ENCODE data around the gene SSH3. TPM values are rescaled to one million over a fixed set of nuclear protein-coding genes. Genes with fewer than 3 reads are reported as not detected.
A peak's percentile ranks its signal among the peaks of the same experiment; 100 is the strongest.

SSH3 gene
- total and polyA plus RNA-seq, 2 of the 8 experiments (the other 6 are each of a cell fraction or from before 2014, with no cell fraction given) = 16.9 to 19.8 TPM

- ChIA-PET POLR2A (ENCODE audit: partially characterized antibody) (interaction anchor here (0.9 to 7.9 kb wide), 12 partner anchors 9 to 113 kb away, joined by 3 to 106 read pairs (median 7); partner anchors contain the start of genes GRK2 and SSH3), CTCF (ENCODE audit: partially characterized antibody) (interaction anchor here (1.0 to 5.9 kb wide), 12 partner anchors 10 to 234 kb away, joined by 3 to 47 read pairs (median 6); partner anchors contain the start of gene SSH3)
- peak overlapping the region; percentile 58 to 85 (median 72) for H3K4me3 ChIP-seq (ENCODE audit: extremely low read depth in 1 of 4, insufficient read depth in 2 of 4, low read depth in 3 of 4, low read length in 4 of 4)
Measured at GRCh38 chr11:67288198-67288451, 15.2 kb upstream of the SSH3 start.

More at GRCh38 chr11:67288198-67288451, 15.2 kb upstream of the SSH3 start:
- Histone ChIP-seq H2BK5ac (ENCODE audit: low read depth, low read length) (peak overlapping the region; percentile 95; the same call in 1 of the 2 replicates), H3K27me3 (replicated peaks in 1 of 4; ENCODE audit: control insufficient read depth in 3 of 4, extremely low read depth in 1 of 4, insufficient read depth in 3 of 4, low read length in 3 of 4) (no peaks in the 10 kb centered on the region), H3K23me2 (ENCODE audit: low read depth, low read length) (peaks cover 7% of the 10 kb centered on the region; the same call in 1 of the 2 replicates), H3K79me2 (ENCODE audit: control insufficient read depth in 1 of 2, insufficient read depth in 2 of 2, low read length in 2 of 2) (no peaks in the 10 kb centered on the region; a peak in 1 of 4 replicates), H3K9ac (replicated peaks in 1 of 4; ENCODE audit: extremely low read depth in 1 of 4, low read depth in 3 of 4, low read length in 3 of 4) (peak overlapping the region in 3 of 4 experiments; percentile 1 to 76 (median 54); a peak in 4 of 7 replicates), H2BK20ac (ENCODE audit: low read length) (peak overlapping the region; percentile 21; the same call in 1 of the 2 replicates), H4K91ac (replicated peaks; ENCODE audit: insufficient read length, low read length) (peak overlapping the region; percentile 98), H2BK15ac (ENCODE audit: low read length) (0 out of 2 replicates have a peak overlapping the region, but pooled peaks have one; percentile 36), H3K27ac (ENCODE audit: low read depth, low read length) (peak overlapping the region; percentile 86), H3K9me3 (ENCODE audit: insufficient read depth in 2 of 2, low read depth in 1 of 2, low read length in 1 of 2) (no peaks in the 10 kb centered on the region), H2AFZ (ENCODE audit: low read length) (0 out of 2 replicates have a peak overlapping the region, but pooled peaks have one; percentile 13), H3K14ac (ENCODE audit: insufficient read length) (no peak overlapping the region), H3K79me1 (ENCODE audit: low read depth, low read length) (no peaks in the 10 kb centered on the region; the same call in 1 of the 2 replicates), H3K36me3 (ENCODE audit: control insufficient read depth in 2 of 4, insufficient read depth in 4 of 4, low read length in 3 of 4) (peaks cover 3 to 23% (median 8%) of the 10 kb centered on the region in 4 experiments; a peak in 6 of 8 replicates), H2BK12ac (ENCODE audit: low read depth, low read length) (peak overlapping the region; percentile 68; the same call in 1 of the 2 replicates), H2BK120ac (replicated peaks; ENCODE audit: low read depth, low read length) (no peak overlapping the region), H4K5ac (ENCODE audit: insufficient read length, low read depth, low read length) (peak overlapping the region; percentile 83), H2AK5ac (ENCODE audit: low read depth, low read length) (peak overlapping the region; percentile 89; the same call in 1 of the 2 replicates), H3K23ac (ENCODE audit: insufficient read length) (no peak overlapping the region), H3K4ac (replicated peaks; ENCODE audit: insufficient read length, low read depth, low read length) (peak overlapping the region; percentile 53), H3K18ac (ENCODE audit: extremely low read depth, low read length) (peak overlapping the region; percentile 93), H4K8ac (ENCODE audit: extremely low read depth, insufficient read depth, low read length) (peak overlapping the region; percentile 73; the same call in 1 of the 2 replicates), H4K20me1 (replicated peaks in 1 of 2; ENCODE audit: control insufficient read depth in 1 of 2, insufficient read depth in 2 of 2, low read length in 2 of 2) (peaks cover 0 to 6% of the 10 kb centered on the region in 2 experiments), H3K4me1 (replicated peaks in 1 of 4; ENCODE audit: control insufficient read depth in 3 of 4, insufficient read depth in 4 of 4, low read length in 3 of 4) (peaks cover 0 to 18% (median 11%) of the 10 kb centered on the region in 4 experiments; a peak in 6 of 7 replicates), H3K4me2 (ENCODE audit: insufficient read depth in 1 of 2, low read depth in 2 of 2, low read length in 2 of 2) (peak overlapping the region; percentile 74 to 85), H3K56ac (replicated peaks; ENCODE audit: insufficient read length, low read depth, low read length) (no peak overlapping the region)
- DNase-seq (ENCODE audit: low read depth in 1 of 2, low spot score in 2 of 2) = no peak
- no peak for FAIRE-seq
- TF ChIP-seq YY1 (IDR thresholded peaks at IDR 0.05; ENCODE audit: low read depth, low read length) = no peak
- no peak for TF ChIP-seq KDM1A (IDR thresholded peaks at IDR 0.05; ENCODE audit: borderline replicate concordance, low read length)
- TF ChIP-seq EP300 (IDR thresholded peaks at IDR 0.05; ENCODE audit: borderline replicate concordance in 1 of 2, low read depth in 2 of 2, low read length in 2 of 2) = no peak
- 55% methylated on average over 4 of the region's 4 CpGs; no CpG with 5 or more reads in 1 of the 2 experiments for WGBS, 2 experiments (ENCODE audit: extremely low coverage in 1 of 2, insufficient coverage in 1 of 2, insufficient read length in 1 of 2, insufficient replicate concordance in 2 of 2, low coverage in 1 of 2, low lambda C conversion rate in 2 of 2, missing lambda C conversion rate in 1 of 2)
